GM10248 (cell line): ENCODE data around the gene OVOL1.

Experiments used
- CTCF ChIA-PET: fragments of 300-600 bp; sonication (Branson Sonifier 250); formaldehyde crosslinking; extraction: SDS; loops from one replicate; lab custom pipeline; 2021; ENCODE audit warnings: antibody characterized with exemption; lab: Yijun Ruan, JAX
- POLR2A ChIA-PET: fragments of 350-650 bp; sonication (Branson Sonifier 250); formaldehyde crosslinking; extraction: SDS; loops from one replicate; lab custom pipeline; 2020; ENCODE audit warnings: antibody characterized with exemption; lab: Yijun Ruan, JAX
- DNase-seq: peaks from one replicate; pipeline ENCODE4 v3.0.0; 2012; ENCODE audit errors: extremely low spot score
- TF ChIP-seq, protein P1 (sequence below): IDR thresholded peaks from 2 replicates; pipeline ENCODE4 v1.5.1; 2012; ENCODE audit warnings: mild to moderate bottlenecking, low read depth; ENCODE audit errors: extremely low read depth, missing control alignments, control extremely low read depth

The OVOL1 gene

DNA sequence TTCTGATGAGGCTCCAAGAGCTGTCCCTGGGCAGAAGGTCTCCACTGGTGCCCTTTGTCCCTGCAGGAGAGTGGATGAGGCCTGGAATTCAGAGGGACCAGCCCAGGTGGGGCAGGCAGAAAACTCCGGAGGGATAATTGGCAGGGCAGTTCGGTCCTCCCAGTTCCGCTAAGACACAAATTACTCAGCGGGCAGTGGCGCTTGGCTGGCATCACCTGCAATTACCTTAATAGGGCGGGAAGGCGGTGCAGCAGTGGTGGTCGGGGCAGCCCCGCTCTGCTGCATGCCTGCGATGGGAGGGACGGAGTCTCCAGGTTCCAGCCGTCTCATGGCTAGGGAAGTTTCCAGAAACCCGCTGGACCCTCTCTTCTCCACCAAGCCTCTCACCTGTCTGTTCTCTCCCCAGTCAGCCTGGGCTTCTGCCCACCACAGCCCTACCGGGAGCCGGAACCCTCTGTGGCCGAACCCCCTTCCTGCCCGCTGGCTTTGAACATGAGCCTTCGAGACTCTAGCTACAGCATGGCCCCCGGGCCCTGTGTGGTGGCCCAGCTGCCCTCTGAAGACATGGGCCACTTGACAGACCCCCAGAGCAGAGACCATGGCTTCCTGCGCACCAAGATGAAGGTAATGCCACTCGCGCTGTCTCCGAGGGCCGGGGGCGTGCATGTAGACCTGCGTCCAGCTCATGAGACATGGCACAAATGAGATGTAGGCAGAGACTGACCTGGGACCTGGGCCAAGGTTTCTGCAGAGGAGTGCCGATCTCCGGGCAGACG, 7.0 kb downstream of the OVOL1 start:
- DNase-seq, result no peak
- POLR2A ChIA-PET, result interaction anchor here (0.6 kb wide), 1 partner anchor 179 kb away, joined by 4 read pairs; no protein-coding TSS in a partner anchor
- CTCF ChIA-PET, result interaction anchor here (1.6 to 7.9 kb wide), 2 partner anchors 14 to 17 kb away, joined by 4 to 80 read pairs; partner anchors contain the start of gene AP5B1
- TF ChIP-seq, protein P1, sequence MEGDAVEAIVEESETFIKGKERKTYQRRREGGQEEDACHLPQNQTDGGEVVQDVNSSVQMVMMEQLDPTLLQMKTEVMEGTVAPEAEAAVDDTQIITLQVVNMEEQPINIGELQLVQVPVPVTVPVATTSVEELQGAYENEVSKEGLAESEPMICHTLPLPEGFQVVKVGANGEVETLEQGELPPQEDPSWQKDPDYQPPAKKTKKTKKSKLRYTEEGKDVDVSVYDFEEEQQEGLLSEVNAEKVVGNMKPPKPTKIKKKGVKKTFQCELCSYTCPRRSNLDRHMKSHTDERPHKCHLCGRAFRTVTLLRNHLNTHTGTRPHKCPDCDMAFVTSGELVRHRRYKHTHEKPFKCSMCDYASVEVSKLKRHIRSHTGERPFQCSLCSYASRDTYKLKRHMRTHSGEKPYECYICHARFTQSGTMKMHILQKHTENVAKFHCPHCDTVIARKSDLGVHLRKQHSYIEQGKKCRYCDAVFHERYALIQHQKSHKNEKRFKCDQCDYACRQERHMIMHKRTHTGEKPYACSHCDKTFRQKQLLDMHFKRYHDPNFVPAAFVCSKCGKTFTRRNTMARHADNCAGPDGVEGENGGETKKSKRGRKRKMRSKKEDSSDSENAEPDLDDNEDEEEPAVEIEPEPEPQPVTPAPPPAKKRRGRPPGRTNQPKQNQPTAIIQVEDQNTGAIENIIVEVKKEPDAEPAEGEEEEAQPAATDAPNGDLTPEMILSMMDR, result no peak

DNA sequence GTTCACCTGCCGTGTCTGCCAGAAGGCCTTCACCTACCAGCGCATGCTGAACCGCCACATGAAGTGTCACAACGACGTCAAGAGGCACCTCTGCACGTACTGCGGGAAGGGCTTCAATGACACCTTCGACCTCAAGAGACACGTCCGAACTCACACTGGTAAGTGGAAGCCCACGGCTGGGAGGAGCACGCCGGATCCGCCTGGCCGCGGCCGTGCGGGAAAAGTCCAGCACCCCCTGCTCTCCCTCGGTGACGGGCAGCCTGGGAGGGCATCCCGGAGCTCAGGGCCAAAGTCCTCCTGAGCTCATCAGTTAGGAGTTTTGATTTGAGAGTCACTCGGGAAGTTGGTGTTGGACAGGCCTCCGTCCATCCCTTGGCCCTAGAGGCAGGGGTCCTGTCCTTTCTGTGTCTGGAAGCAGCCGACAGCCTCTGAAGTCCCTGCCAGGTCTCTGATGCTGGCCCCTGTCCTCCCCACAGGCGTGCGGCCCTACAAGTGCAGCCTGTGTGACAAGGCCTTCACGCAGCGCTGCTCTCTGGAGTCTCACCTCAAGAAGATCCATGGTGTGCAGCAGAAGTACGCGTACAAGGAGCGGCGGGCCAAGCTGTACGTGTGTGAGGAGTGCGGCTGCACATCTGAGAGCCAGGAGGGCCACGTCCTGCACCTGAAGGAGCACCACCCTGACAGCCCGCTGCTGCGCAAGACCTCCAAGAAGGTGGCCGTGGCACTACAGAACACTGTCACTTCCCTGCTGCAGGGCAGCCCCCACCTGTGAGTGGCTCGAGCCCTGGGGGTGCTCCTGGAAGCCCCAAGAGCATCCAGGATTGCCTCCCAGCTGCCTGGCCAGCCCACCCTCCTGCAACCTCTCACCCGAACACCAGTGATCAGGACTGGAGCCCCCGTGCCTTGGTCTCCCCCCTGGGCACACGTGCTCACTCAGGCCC, 8.0 kb downstream of the OVOL1 start:
- CTCF ChIA-PET, result interaction anchor here (1.6 to 7.9 kb wide), 2 partner anchors 15 to 18 kb away, joined by 4 to 80 read pairs; partner anchors contain the start of gene AP5B1
- TF ChIP-seq, protein P1, result no peak
- POLR2A ChIA-PET, result no interaction called here
- DNase-seq, result no peak

DNA sequence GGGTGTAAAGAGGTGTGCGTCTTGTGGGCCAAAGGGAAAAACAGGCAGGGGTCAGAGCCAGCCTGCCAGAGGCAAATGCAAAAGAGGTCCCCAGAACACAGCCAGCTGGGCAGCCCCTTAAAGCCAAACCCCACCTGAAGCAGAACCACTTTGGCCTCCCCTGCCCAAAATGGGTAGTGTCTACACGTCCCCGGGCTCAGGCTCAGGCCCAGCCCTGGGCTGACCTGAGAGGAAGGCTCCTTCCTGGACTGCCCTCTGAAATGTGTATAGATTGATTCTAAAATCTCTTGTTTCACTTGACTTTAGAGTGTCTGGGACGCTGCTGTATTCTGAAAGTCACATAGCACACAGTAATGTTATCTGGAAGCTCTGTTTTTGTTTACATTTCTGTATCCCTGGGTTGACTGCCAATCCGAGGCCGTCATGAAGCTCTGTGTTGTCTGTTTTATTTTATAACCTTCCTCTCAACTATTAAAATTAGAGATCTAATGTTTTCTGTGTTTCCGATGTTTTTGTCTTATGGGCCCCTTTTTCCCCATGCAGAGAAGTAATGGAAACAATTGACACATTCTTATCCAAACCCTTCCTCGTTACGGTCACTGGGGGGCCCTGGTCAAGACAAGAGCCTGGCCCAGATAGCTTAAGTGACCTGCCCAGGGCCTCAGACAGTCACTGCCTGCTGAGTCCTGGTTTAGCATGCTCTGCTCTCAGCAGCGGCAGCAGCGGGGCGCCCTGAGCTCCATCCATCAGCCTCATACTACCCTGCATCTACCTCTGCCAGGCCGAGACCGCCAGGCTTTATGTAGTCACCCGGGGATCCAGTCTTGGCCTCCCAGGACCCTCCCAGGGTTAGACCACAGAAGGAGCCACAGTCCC, 10.1 kb downstream of the OVOL1 start:
- TF ChIP-seq, protein P1, result no peak
- no peak for DNase-seq
- POLR2A ChIA-PET, result no interaction called here
- CTCF ChIA-PET, result interaction anchor here (1.1 to 2.0 kb wide), 3 partner anchors 17 to 91 kb away, joined by 5 to 7 read pairs (median 7); no protein-coding TSS in a partner anchor

DNA sequence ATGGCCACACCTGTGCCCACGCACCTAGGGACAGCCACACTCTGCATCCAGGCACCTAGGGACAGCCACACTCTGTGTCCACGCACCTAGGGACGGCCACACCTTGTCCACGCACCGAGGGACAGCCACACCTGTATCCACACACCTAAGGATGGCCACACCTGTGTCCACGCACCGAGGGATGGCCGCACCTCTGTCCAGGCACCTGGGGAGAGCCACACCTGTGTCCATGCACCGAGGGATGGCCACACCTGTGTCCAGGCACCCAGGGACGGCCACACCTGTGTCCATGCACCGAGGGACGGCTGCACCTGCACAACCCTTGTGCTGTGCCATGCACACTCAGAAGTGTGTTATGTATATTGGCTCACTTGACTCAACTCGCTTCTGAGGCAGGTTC, 10.8 kb downstream of the OVOL1 start:
- TF ChIP-seq, protein P1, result no peak
- ChIA-PET CTCF (interaction anchor here (0.7 to 2.0 kb wide), 5 partner anchors 8 to 91 kb away, joined by 3 to 7 read pairs (median 3); no protein-coding TSS in a partner anchor), POLR2A (no interaction called here)
- DNase-seq, result no peak

DNA sequence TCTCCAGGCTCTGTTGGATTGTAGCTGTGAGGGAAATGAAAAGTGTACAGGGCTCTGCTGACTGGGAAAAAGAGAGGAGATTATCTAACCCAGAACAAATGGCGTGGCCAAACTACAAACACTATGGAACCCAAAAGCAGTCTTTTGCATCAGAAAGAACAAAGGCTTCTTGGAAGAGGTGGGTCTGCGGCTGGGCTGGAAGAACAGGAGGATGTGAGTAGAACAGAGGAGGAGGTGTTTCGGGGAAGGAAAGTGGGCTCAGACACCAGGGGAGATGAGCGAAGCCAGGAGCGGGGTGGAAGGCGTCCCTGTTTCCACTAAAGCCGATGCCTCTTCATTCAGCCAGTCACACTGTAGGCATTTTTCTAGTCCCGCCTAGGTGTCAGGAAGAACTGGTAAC, 12.0 kb downstream of the OVOL1 start:
- TF ChIP-seq, protein P1, result no peak
- CTCF ChIA-PET, result interaction anchor here (1.0 to 2.8 kb wide), 7 partner anchors 16 to 223 kb away, joined by 3 to 22 read pairs (median 5); partner anchors contain the start of gene AP5B1
- DNase-seq, result no peak
- POLR2A ChIA-PET, result no interaction called here
